Fibroblast of lung (primary cell): ENCODE measurements around the gene MORN4. TPM values are rescaled to one million over a fixed set of nuclear protein-coding genes. Genes with fewer than 3 reads are reported as not detected.
"Not testable (repeated sequence)": the region's sequence is repeated elsewhere in the genome, so short reads cannot be mapped to it uniquely, and the experiment has no call there.

Experiments used
- DNase-seq, 2 donors: peaks; one replicate each; pipeline versions ENCODE4 v3.0.0 to v3.0.0-alpha.2; 2010; ENCODE audit warnings: low read depth in 2 of 2
- H2AFZ ChIP-seq: 2 replicates; pipeline ENCODE4 v1.5.1; 2012; ENCODE audit warnings: low read length, control low read depth, inconsistent platforms
- H3K27ac ChIP-seq: 2 replicates; pipeline ENCODE4 v1.5.1; 2011; ENCODE audit warnings: low read length, control low read depth; ENCODE audit not compliant: insufficient read depth
- H3K27me3 ChIP-seq: 2 replicates; pipeline ENCODE4 v1.5.1; 2011; ENCODE audit warnings: mild to moderate bottlenecking, low read length; ENCODE audit not compliant: control insufficient read depth, insufficient read depth
- H3K36me3 ChIP-seq: 2 replicates; pipeline ENCODE4 v1.5.1; 2011; ENCODE audit warnings: low read length; ENCODE audit not compliant: control insufficient read depth, insufficient read depth
- H3K4me1 ChIP-seq: 2 replicates; pipeline ENCODE4 v1.5.1; 2011; ENCODE audit warnings: low read length; ENCODE audit not compliant: control insufficient read depth, insufficient read depth; ENCODE audit errors: extremely low read depth
- H3K4me2 ChIP-seq: 2 replicates; pipeline ENCODE4 v1.5.1; 2011; ENCODE audit warnings: low read length, control low read depth; ENCODE audit not compliant: insufficient read depth; ENCODE audit errors: extremely low read depth
- H3K4me3 ChIP-seq, 4 experiments: fragments of 200-600 bp in 1 of 4; sonication (generic) in 1 of 4; replicated peaks in 1 of 4; 2 replicates each; pipeline ENCODE4 v1.5.1; 2011 to 2016; ENCODE audit warnings: low read length in 4 of 4, low read depth in 3 of 4, mild to moderate bottlenecking in 3 of 4, control low read depth in 2 of 4, inconsistent platforms in 1 of 4, mixed read lengths in 1 of 4; ENCODE audit not compliant: insufficient read depth in 1 of 4; ENCODE audit errors: control extremely low read depth in 1 of 4
- H3K79me2 ChIP-seq: 2 replicates; pipeline ENCODE4 v1.5.1; 2012; ENCODE audit warnings: mild to moderate bottlenecking, low read length, inconsistent platforms; ENCODE audit not compliant: control insufficient read depth, insufficient read depth
- H3K9ac ChIP-seq: 2 replicates; pipeline ENCODE4 v1.5.1; 2011; ENCODE audit warnings: mild to moderate bottlenecking, low read length, control low read depth; ENCODE audit not compliant: insufficient read depth
- H3K9me3 ChIP-seq: 2 replicates; pipeline ENCODE4 v1.5.1; 2012; ENCODE audit warnings: low read depth, low read length; ENCODE audit not compliant: control insufficient read depth, insufficient read depth
- H4K20me1 ChIP-seq: 2 replicates; pipeline ENCODE4 v1.5.1; 2011; ENCODE audit warnings: low read length; ENCODE audit not compliant: control insufficient read depth, insufficient read depth; ENCODE audit errors: extremely low read depth
- CTCF ChIP-seq, 2 donors: IDR thresholded peaks in 1 of 2; conservative IDR thresholded peaks in 1 of 2; 1 replicate in 1 of 2; 2 replicates in 1 of 2; pipeline ENCODE4 v1.5.1; 2011 to 2012; ENCODE audit warnings: low read length in 2 of 2, control low read depth in 1 of 2, inconsistent platforms in 1 of 2, low read depth in 1 of 2, mild to moderate bottlenecking in 1 of 2
- EZH2 ChIP-seq: IDR thresholded peaks from 2 replicates; pipeline ENCODE4 v1.5.1; 2012; ENCODE audit warnings: low read length, control low read depth, mild to moderate bottlenecking; ENCODE audit errors: missing control alignments
- polyA plus RNA-seq, 2 donors: library from polyadenylated mRNA; depleted of rRNA in 1 of 2; stranded (reverse) in 1 of 2; unstranded in 1 of 2; fragments of >200 nt; gene quantifications; 2 replicates each; pipeline ENCODE4 v1.2.1, GENCODE V29; 2011 to 2012; ENCODE audit warnings: missing spikeins in 1 of 2
- total RNA-seq: library from RNA; depleted of rRNA; stranded (reverse); fragments of >200 nt; gene quantifications from 2 replicates; pipeline ENCODE4 v1.2.1, GENCODE V29; 2014

MORN4 gene
- total and polyA plus RNA-seq, 2 donors (not counting 1 experiment from before 2014, with no cell fraction given): 13.2 to 13.4 TPM

- Histone ChIP-seq H3K9me3 (no peaks in the 10 kb centered on the region), H3K4me3 (no peak overlapping the region), H2AFZ (no peak overlapping the region), H3K36me3 (peaks cover 3% of the 10 kb centered on the region), H3K27ac (no peak overlapping the region), H3K4me1 (peaks cover 13% of the 10 kb centered on the region), H3K79me2 (peaks cover 54% of the 10 kb centered on the region), H4K20me1 (no peaks in the 10 kb centered on the region), H3K9ac (no peak overlapping the region), H3K27me3 (no peaks in the 10 kb centered on the region), H3K4me2 (no peak overlapping the region)
- no peak for TF ChIP-seq EZH2
- TF ChIP-seq CTCF (conservative IDR thresholded peaks at IDR 0.05 in 1 of 2, IDR thresholded peaks at IDR 0.05 in 1 of 2; ENCODE audit: low read depth in 1 of 2, low read length in 2 of 2): no peak
- no peak for DNase-seq
These were observed 11.6 kb upstream of the MORN4 start for GRCh38 chr10:97644936-97645335.

- Histone ChIP-seq H3K9me3 (no peaks in the 10 kb centered on the region), H3K36me3 (peaks cover 3% of the 10 kb centered on the region), H3K4me1 (peaks cover 7% of the 10 kb centered on the region), H3K79me2 (peaks cover 51% of the 10 kb centered on the region), H3K27me3 (no peaks in the 10 kb centered on the region), H3K4me2 (peak overlapping the region; percentile 80), H3K4me3 (peak overlapping the region in 1 of 4 experiments; percentile 85), H3K9ac (no peak overlapping the region), H2AFZ (no peak overlapping the region), H4K20me1 (no peaks in the 10 kb centered on the region), H3K27ac (no peak overlapping the region)
- no peak for DNase-seq
- no peak for TF ChIP-seq CTCF (conservative IDR thresholded peaks at IDR 0.05 in 1 of 2, IDR thresholded peaks at IDR 0.05 in 1 of 2; ENCODE audit: low read depth in 1 of 2, low read length in 2 of 2)
- no peak for TF ChIP-seq EZH2
These were observed 10.2 kb upstream of the MORN4 start for GRCh38 chr10:97643441-97643985.

- not testable (repeated sequence) for H3K27me3 ChIP-seq, H3K4me1 ChIP-seq, H3K9me3 ChIP-seq, H3K9ac ChIP-seq, H4K20me1 ChIP-seq, H3K36me3 ChIP-seq, H3K27ac ChIP-seq, DNase-seq, H2AFZ ChIP-seq
- Histone ChIP-seq H3K4me3 (peak overlapping the region in 3 of 4 experiments; percentile 85 to 99 (median 96)), H3K4me2 (peak overlapping the region; percentile 85), H3K79me2 (peaks cover 48% of the 10 kb centered on the region)
These were observed 9.3 kb upstream of the MORN4 start for GRCh38 chr10:97642471-97643159.
